HepG2 (cell line): ENCODE data around the gene STXBP4. TPM values are rescaled to one million over a fixed set of nuclear protein-coding genes. Genes with fewer than 3 reads are reported as not detected.

ENCODE experiments used
- ARNT ChIP-seq: fragments of 450-650 bp; IDR thresholded peaks from 2 replicates; pipeline ENCODE4 v1.6.1; 2017
- ATF7 ChIP-seq, 2 experiments: fragments of 450-650 bp in 1 of 2; sonication (generic) in 1 of 2; formaldehyde crosslinking in 1 of 2; IDR thresholded peaks; 2 replicates each; pipeline versions ENCODE4 v1.4.0 to v1.6.1; 2016 to 2020; ENCODE audit warnings: antibody characterized with exemption in 1 of 2, mild to moderate bottlenecking in 1 of 2, missing genetic modification reagents in 1 of 2
- ATF7-NPFF ChIP-seq: sonication (generic); formaldehyde crosslinking; IDR thresholded peaks from 2 replicates; pipeline ENCODE4 v1.8.1; 2023; ENCODE audit warnings: mild to moderate bottlenecking, low read depth, missing genetic modification reagents, moderate library complexity
- NFATC3 ChIP-seq: sonication (generic); formaldehyde crosslinking; IDR thresholded peaks from 2 replicates; pipeline ENCODE4 v1.5.1; 2020; ENCODE audit warnings: mild to moderate bottlenecking, missing genetic modification reagents
- NFYC ChIP-seq: IDR thresholded peaks from 2 replicates; pipeline ENCODE4 v1.6.1; 2016; ENCODE audit warnings: missing genetic modification reagents, missing compliant biosample characterization
- NPAS2 ChIP-seq: sonication (generic); formaldehyde crosslinking; IDR thresholded peaks from 2 replicates; pipeline ENCODE4 v1.8.0; 2022; ENCODE audit warnings: mild to moderate bottlenecking, missing genetic modification reagents, borderline replicate concordance
- PHF8 ChIP-seq: sonication (generic); formaldehyde crosslinking; IDR thresholded peaks from 2 replicates; pipeline ENCODE4 v1.5.0; 2020; ENCODE audit warnings: missing genetic modification reagents
- RORA ChIP-seq: sonication (generic); formaldehyde crosslinking; IDR thresholded peaks from 2 replicates; pipeline ENCODE4 v1.5.0; 2020; ENCODE audit warnings: mild to moderate bottlenecking, missing genetic modification reagents, moderate library complexity
- SIX4 ChIP-seq: sonication (generic); formaldehyde crosslinking; IDR thresholded peaks from 2 replicates; pipeline ENCODE4 v1.4.0; 2020; ENCODE audit warnings: missing genetic modification reagents
- SKI ChIP-seq: fragments of 450-650 bp; IDR thresholded peaks from one replicate; pipeline ENCODE4 v1.6.1; 2018; ENCODE audit warnings: mild to moderate bottlenecking; ENCODE audit not compliant: partially characterized antibody
- ZNF136 ChIP-seq: sonication (generic); formaldehyde crosslinking; IDR thresholded peaks from 2 replicates; pipeline ENCODE4 v1.8.1; 2022; ENCODE audit warnings: low read depth, mild to moderate bottlenecking, moderate library complexity, missing genetic modification reagents
- ZNF446 ChIP-seq: sonication (generic); formaldehyde crosslinking; IDR thresholded peaks from 2 replicates; pipeline ENCODE4 v1.5.0; 2020; ENCODE audit warnings: mild to moderate bottlenecking, missing genetic modification reagents
- ZNF543 ChIP-seq: sonication (generic); formaldehyde crosslinking; IDR thresholded peaks from 2 replicates; pipeline ENCODE4 v1.4.0; 2020; ENCODE audit warnings: mild to moderate bottlenecking, missing genetic modification reagents
- ZNF562 ChIP-seq: sonication (generic); formaldehyde crosslinking; IDR thresholded peaks from 2 replicates; pipeline ENCODE4 v1.8.0; 2022; ENCODE audit warnings: missing genetic modification reagents, borderline replicate concordance
- ZNF615 ChIP-seq: sonication (generic); formaldehyde crosslinking; IDR thresholded peaks from 2 replicates; pipeline ENCODE4 v1.5.0; 2020; ENCODE audit warnings: mild to moderate bottlenecking, missing genetic modification reagents, borderline replicate concordance
- ZNF713 ChIP-seq: sonication (generic); formaldehyde crosslinking; IDR thresholded peaks from 2 replicates; pipeline ENCODE4 v1.4.0; 2020; ENCODE audit warnings: mild to moderate bottlenecking, missing genetic modification reagents
- ZNF773 ChIP-seq: sonication (generic); formaldehyde crosslinking; IDR thresholded peaks from 2 replicates; pipeline ENCODE4 v1.4.0; 2020; ENCODE audit warnings: missing genetic modification reagents, borderline replicate concordance
- ZNF775 ChIP-seq: sonication (generic); formaldehyde crosslinking; IDR thresholded peaks from 2 replicates; pipeline ENCODE4 v1.4.0; 2020; ENCODE audit warnings: missing genetic modification reagents, mild to moderate bottlenecking, moderate library complexity, borderline replicate concordance
- polyA plus RNA-seq, 8 experiments: library from polyadenylated mRNA; depleted of rRNA in 3 of 8; stranded (reverse) in 7 of 8; unstranded in 1 of 8; fragments of >200 nt; fragmentation: Illumina TruSeq in 4 of 8; extraction: Trizol in 4 of 8; gene quantifications; 2 replicates each; pipeline versions ENCODE4 v1.2.1 to v1.2.3, GENCODE V29; 2011 to 2016; ENCODE audit warnings: low read depth in 4 of 8, missing spikeins in 1 of 8, mixed read lengths in 1 of 8; ENCODE audit not compliant: insufficient read depth in 1 of 8
- total RNA-seq, 5 experiments: library from RNA; depleted of rRNA; stranded (reverse); fragments of >200 nt; fragmentation: Illumina TruSeq; extraction: Trizol; gene quantifications; 2 replicates each; pipeline ENCODE4 v1.2.3, GENCODE V29; 2016; ENCODE audit warnings: low read depth in 1 of 5
- TF ChIP-seq, protein P1 (sequence below): sonication (generic); formaldehyde crosslinking; IDR thresholded peaks from 2 replicates; pipeline ENCODE4 v1.9.0; 2022; ENCODE audit warnings: missing genetic modification reagents, mild to moderate bottlenecking, borderline replicate concordance
- TF ChIP-seq, protein P2 (sequence below): sonication (generic); formaldehyde crosslinking; IDR thresholded peaks from one replicate; pipeline ENCODE4 v1.5.1; 2020; ENCODE audit warnings: mild to moderate bottlenecking, missing genetic modification reagents; ENCODE audit errors: not compliant biosample characterization
- TF ChIP-seq, protein P3 (sequence below): sonication (generic); formaldehyde crosslinking; IDR thresholded peaks from 2 replicates; pipeline ENCODE4 v1.4.0; 2020; ENCODE audit warnings: missing genetic modification reagents

STXBP4 gene
- total and polyA plus RNA-seq, 2 of the 13 experiments (the other 11 are each of a cell fraction or from before 2014, with no cell fraction given) = 8.5 to 36.1 TPM

DNA sequence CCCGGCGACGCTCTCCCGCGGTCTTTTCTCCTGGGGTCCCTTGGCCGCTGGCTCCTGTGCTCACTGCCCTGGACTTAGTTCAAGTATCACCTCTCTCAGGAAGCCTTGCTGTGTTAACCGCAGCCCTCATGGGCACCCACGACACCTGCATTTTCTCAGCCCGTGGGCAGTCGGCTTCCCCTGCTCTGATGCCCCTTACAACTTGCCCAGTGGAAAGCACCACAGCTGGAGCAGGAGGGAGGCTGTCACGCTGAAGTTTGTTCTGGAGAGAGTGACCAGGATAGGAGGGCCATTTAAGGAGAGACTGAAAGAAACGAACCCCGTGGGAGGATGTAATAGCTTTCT is 395 bp downstream of the STXBP4 start (continued):
- TF ChIP-seq, protein P1, sequence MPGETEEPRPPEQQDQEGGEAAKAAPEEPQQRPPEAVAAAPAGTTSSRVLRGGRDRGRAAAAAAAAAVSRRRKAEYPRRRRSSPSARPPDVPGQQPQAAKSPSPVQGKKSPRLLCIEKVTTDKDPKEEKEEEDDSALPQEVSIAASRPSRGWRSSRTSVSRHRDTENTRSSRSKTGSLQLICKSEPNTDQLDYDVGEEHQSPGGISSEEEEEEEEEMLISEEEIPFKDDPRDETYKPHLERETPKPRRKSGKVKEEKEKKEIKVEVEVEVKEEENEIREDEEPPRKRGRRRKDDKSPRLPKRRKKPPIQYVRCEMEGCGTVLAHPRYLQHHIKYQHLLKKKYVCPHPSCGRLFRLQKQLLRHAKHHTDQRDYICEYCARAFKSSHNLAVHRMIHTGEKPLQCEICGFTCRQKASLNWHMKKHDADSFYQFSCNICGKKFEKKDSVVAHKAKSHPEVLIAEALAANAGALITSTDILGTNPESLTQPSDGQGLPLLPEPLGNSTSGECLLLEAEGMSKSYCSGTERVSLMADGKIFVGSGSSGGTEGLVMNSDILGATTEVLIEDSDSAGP = no peak
- TF ChIP-seq ZNF136 (peak; percentile 21), ATF7-NPFF (CRISPR knock-in tag) (no peak), ZNF543 (no peak), ZNF562 (CRISPR knock-in tag) (no peak), ZNF713 (CRISPR knock-in tag) (no peak), ZNF775 (peak; percentile 62; the same call in 1 of the 2 replicates), PHF8 (CRISPR knock-in tag) (no peak), ZNF446 (0 out of 2 replicates have a peak, but pooled peaks have one; percentile 14), ARNT (no peak), NFATC3 (0 out of 2 replicates have a peak, but pooled peaks have one; percentile 8), ZNF773 (no peak), SKI (peak; percentile 10), ZNF615 (no peak), ATF7 (IDR thresholded peaks at IDR 0.05) (no peak), ATF7 (CRISPR knock-in tag; IDR thresholded peaks at IDR 0.05) (peak; percentile 33; the same call in 1 of the 2 replicates), SIX4 (no peak), NFYC (no peak), NPAS2 (no peak), RORA (CRISPR knock-in tag) (no peak)
- TF ChIP-seq, protein P2, sequence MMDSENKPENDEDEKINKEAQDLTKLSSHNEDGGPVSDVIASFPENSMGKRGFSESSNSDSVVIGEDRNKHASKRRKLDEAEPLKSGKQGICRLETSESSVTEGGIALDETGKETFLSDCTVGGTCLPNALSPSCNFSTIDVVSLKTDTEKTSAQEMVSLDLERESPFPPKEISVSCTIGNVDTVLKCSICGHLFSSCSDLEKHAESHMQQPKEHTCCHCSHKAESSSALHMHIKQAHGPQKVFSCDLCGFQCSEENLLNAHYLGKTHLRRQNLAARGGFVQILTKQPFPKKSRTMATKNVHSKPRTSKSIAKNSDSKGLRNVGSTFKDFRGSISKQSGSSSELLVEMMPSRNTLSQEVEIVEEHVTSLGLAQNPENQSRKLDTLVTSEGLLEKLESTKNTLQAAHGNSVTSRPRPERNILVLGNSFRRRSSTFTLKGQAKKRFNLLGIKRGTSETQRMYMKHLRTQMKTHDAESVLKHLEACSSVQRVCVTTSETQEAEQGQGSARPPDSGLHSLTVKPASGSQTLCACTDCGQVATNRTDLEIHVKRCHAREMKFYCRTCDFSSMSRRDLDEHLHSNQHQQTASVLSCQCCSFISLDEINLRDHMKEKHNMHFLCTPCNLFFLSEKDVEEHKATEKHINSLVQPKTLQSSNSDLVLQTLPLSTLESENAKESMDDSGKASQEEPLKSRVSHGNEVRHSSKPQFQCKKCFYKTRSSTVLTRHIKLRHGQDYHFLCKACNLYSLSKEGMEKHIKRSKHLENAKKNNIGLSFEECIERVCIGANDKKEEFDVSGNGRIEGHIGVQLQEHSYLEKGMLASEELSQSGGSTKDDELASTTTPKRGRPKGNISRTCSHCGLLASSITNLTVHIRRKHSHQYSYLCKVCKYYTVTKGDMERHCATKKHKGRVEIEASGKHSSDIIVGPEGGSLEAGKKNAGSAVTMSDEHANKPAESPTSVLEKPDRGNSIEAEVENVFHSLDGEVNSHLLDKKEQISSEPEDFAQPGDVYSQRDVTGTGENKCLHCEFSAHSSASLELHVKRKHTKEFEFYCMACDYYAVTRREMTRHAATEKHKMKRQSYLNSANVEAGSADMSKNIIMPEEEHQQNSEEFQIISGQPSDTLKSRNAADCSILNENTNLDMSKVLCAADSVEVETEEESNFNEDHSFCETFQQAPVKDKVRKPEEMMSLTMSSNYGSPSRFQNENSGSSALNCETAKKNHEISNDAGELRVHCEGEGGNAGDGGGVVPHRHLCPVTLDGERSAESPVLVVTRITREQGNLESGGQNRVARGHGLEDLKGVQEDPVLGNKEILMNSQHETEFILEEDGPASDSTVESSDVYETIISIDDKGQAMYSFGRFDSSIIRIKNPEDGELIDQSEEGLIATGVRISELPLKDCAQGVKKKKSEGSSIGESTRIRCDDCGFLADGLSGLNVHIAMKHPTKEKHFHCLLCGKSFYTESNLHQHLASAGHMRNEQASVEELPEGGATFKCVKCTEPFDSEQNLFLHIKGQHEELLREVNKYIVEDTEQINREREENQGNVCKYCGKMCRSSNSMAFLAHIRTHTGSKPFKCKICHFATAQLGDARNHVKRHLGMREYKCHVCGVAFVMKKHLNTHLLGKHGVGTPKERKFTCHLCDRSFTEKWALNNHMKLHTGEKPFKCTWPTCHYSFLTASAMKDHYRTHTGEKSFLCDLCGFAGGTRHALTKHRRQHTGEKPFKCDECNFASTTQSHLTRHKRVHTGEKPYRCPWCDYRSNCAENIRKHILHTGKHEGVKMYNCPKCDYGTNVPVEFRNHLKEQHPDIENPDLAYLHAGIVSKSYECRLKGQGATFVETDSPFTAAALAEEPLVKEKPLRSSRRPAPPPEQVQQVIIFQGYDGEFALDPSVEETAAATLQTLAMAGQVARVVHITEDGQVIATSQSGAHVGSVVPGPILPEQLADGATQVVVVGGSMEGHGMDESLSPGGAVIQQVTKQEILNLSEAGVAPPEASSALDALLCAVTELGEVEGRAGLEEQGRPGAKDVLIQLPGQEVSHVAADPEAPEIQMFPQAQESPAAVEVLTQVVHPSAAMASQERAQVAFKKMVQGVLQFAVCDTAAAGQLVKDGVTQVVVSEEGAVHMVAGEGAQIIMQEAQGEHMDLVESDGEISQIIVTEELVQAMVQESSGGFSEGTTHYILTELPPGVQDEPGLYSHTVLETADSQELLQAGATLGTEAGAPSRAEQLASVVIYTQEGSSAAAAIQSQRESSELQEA (CRISPR knock-in tag) = no peak
- TF ChIP-seq, protein P3, sequence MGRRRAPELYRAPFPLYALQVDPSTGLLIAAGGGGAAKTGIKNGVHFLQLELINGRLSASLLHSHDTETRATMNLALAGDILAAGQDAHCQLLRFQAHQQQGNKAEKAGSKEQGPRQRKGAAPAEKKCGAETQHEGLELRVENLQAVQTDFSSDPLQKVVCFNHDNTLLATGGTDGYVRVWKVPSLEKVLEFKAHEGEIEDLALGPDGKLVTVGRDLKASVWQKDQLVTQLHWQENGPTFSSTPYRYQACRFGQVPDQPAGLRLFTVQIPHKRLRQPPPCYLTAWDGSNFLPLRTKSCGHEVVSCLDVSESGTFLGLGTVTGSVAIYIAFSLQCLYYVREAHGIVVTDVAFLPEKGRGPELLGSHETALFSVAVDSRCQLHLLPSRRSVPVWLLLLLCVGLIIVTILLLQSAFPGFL (CRISPR knock-in tag) = no peak
